ENCODE measurements around the gene ETDA. TPM values are rescaled to one million over a fixed set of nuclear protein-coding genes. Genes with fewer than 3 reads are reported as not detected.
A peak's percentile ranks its signal among the peaks of the same experiment; 100 is the strongest.
"Not testable (repeated sequence)": the region's sequence is repeated elsewhere in the genome, so short reads cannot be mapped to it uniquely, and the experiment has no call there.

Gene ETDA
- not detected for total RNA-seq

DNA sequence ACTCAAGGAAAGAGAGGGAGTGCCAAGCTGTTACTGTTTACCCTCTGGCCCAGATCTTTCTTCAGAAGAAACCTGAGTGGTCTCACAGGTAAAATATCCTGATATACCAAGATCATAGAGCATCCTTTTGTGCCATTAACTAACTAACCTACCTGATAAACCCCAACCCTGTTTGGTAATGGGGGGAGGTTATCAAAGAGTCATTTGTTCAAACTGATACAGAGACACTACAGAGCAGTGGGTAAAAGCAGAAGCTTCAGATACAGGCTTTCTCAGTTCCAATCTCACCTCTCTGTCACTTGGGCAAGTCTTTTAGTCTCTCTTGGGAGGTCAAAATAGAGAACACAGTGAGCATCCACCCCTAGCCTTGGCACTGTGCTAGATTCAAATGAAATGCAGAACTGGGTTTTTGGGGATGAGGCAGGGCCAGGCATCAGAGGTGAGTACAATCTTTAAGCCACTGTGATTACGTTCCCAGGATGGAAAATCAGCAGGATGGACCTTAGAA lies at the start of gene ETDA:
Gene ETDA, plus strand, starts transcription at position 51 of the 508 bp plus-strand sequence. CDS start 1,216 bp downstream, outside the sequence.
- H3K4me3 Mint-ChIP-seq; H3K4me1 Mint-ChIP-seq; H3K27ac Mint-ChIP-seq; H3K36me3 Mint-ChIP-seq; CTCF ChIA-PET; H3K27me3 Mint-ChIP-seq; ATAC-seq; H3K9me3 Mint-ChIP-seq (ENCODE audit: low read depth); DNase-seq: not testable (repeated sequence)

GRCh38 chrX:135206427-135206826 lies 45.4 kb upstream of the ETDA start:
- ATAC-seq; CTCF ChIA-PET; H3K27ac Mint-ChIP-seq; H3K9me3 Mint-ChIP-seq (ENCODE audit: low read depth); H3K4me3 Mint-ChIP-seq; H3K4me1 Mint-ChIP-seq; H3K36me3 Mint-ChIP-seq: not testable (repeated sequence)
- peak; percentile 52 for DNase-seq
- peaks cover 42% of the 10 kb centered on the region for H3K27me3 Mint-ChIP-seq

DNA sequence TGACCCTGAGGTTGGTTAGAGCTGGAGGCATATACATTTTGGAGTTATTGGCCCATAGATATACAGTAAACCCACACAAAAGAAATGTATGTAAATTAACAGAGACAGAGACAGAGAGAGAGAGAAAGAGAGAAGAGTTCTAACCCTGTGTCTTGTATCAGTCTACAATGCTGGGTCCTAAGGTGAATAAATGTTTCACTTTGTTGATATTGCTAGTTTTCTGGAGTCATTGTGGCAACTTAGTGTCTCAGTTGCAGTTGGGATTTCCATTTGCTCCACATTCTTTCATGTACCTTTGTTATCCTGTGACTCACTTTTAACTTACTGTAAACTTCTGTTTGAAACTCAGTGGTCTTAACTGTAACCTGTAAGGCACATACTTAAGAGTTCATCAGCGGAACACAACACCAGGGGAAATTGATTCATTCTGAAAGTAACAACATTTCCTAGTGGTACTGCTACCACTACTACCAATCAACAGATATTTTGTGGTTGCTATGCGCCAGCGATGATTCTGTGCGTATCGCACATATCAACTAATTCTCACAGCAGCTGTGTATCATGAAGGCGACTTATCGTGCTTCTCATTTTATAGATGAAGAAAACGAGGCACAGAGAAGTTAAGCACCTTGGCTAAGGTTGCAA lies 38.5 kb upstream of the ETDA start:
- H3K4me3 Mint-ChIP-seq = peak overlapping the region; percentile 45
- H3K27ac Mint-ChIP-seq = peak overlapping the region; percentile 82
- H3K9me3 Mint-ChIP-seq (ENCODE audit: low read depth) = peaks cover 4% of the 10 kb centered on the region
- CTCF ChIA-PET = no interaction called here
- peak; percentile 84 for DNase-seq
- H3K4me1 Mint-ChIP-seq = peaks cover 22% of the 10 kb centered on the region
- peaks cover 7% of the 10 kb centered on the region for H3K27me3 Mint-ChIP-seq
- ATAC-seq = peak; percentile 96
- H3K36me3 Mint-ChIP-seq = peaks cover 8% of the 10 kb centered on the region

DNA sequence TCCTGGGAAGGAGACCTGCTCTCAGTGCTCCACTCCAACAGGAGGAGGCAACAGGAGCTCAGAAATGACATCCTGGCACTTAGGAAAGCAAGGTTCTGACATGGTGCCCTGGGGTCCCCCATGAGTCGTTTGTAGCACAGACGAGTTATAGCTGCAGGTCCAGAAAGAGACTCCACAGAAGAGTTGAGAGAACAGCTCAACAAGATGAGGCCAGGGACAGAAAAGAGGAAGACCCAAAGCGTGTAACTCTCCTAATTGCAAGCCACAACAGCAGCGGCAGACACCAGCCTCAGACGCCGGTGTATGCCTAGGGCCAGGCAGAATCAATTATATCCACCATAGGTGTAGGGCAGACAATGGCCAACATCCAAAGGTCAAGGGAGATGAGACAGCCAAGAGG lies 5.9 kb upstream of the ETDA start:
- CTCF ChIA-PET; H3K9me3 Mint-ChIP-seq (ENCODE audit: low read depth); ATAC-seq; H3K27me3 Mint-ChIP-seq; H3K27ac Mint-ChIP-seq; H3K36me3 Mint-ChIP-seq; DNase-seq; H3K4me3 Mint-ChIP-seq; H3K4me1 Mint-ChIP-seq: not testable (repeated sequence)

DNA sequence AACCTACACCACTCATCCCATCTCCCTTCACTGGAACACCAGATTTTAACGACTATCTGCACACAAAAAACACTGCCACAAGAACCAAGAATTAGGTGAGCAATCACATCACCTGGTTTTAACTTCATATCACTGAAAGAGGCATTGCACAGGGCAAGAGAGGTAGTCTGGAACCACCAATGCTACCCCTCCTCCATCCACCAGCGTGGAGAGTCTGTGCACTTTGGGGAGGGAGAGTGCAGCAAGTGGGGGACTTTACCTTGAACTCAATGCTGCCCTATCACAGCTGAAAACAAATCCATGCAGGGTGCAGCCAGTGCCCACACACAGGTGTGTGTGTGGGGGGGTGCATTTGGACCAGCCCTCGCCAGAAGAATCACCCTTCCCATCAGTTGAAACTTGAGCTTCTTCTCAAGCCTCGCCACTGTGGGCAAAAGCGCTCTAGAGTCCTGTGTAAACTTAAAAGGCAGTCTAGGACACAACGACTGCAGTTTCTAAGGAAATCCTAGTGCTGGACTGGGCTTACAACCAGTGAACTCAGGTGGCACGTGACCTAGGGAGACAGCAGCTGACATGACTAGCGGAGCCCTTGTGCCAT lies 4.3 kb downstream of the ETDA start:
- DNase-seq; H3K27ac Mint-ChIP-seq; H3K4me3 Mint-ChIP-seq; CTCF ChIA-PET; ATAC-seq; H3K36me3 Mint-ChIP-seq; H3K27me3 Mint-ChIP-seq; H3K4me1 Mint-ChIP-seq; H3K9me3 Mint-ChIP-seq (ENCODE audit: low read depth): not testable (repeated sequence)

DNA sequence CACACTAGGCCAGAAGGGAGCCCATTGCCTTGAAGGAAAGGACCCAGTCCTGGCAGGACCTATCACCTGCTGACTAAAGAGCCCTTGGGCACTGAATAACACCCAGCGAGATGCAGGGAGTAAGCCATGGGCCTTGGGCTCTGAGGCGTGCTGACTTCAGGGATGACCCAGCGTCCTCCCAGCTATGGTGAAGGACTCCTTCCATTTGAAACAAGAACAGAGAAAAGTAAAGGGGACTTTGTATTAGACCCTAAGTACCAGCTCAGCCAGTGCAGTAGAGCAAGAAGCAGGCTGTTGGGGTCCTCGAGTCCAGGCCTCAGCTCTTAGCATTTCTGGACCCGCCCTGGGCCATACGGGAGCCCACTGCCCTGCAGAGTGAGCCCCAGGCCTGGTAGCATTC lies 5.1 kb downstream of the ETDA start:
- Mint-ChIP-seq H3K4me3 (no peak overlapping the region), H3K27ac (no peak overlapping the region), H3K4me1 (peaks cover 10% of the 10 kb centered on the region), H3K9me3 (ENCODE audit: low read depth) (no peaks in the 10 kb centered on the region), H3K36me3 (peaks cover 2% of the 10 kb centered on the region), H3K27me3 (peaks cover 2% of the 10 kb centered on the region)
- ATAC-seq = no peak
- CTCF ChIA-PET = no interaction called here
- no peak for DNase-seq

- Mint-ChIP-seq H3K9me3 (ENCODE audit: low read depth) (peaks cover 2% of the 10 kb centered on the region), H3K36me3 (peaks cover 3% of the 10 kb centered on the region), H3K27ac (no peak overlapping the region), H3K4me1 (peaks cover 10% of the 10 kb centered on the region), H3K27me3 (peaks cover 2% of the 10 kb centered on the region), H3K4me3 (no peak overlapping the region)
- DNase-seq (no peak), ATAC-seq (no peak)
- CTCF ChIA-PET = no interaction called here
These were observed 5.6 kb downstream of the ETDA start for GRCh38 chrX:135257469-135257868.

DNA sequence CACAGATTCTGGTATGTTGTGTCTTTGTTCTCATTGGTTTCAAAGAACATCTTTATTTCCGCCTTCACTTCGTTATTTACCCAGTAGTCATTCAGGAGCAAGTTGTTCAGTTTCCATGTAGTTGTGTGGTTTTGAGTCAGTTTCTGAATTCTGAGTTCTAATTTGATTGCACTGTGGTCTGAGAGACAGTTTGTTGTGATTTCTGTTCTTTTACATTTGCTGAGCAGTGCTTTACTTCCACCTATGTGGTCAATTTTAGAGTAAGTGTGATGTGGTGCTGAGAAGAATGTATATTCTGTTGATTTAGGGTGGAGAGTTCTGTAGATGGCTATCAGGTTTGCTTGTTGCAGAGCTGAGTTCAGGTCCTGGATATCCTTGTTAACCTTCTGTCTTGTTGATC lies 9.1 kb downstream of the ETDA start:
- DNase-seq; ATAC-seq; CTCF ChIA-PET; H3K27me3 Mint-ChIP-seq; H3K4me3 Mint-ChIP-seq; H3K4me1 Mint-ChIP-seq; H3K9me3 Mint-ChIP-seq (ENCODE audit: low read depth); H3K36me3 Mint-ChIP-seq: not testable (repeated sequence)
- H3K27ac Mint-ChIP-seq = peak overlapping the region; percentile 62

DNA sequence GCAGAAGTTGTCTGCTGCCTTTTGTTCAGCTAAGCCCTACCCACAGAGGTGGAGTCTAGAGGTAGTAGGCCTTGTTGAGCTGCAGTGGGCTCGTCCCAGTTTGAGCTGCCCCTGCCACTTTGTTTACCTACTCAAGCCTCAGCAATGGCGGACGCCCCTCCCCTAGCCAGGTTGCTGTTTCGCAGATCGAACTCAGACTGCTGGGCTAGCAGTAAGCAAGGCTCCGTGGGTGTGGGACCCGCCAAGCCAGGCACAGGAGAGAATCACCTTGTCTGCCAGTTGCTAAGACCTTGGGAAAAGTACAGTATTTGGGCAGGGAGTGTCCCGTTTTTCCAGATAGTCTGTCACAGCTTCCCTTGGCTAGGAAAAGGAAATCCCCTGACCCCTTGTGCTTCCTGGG lies 11.5 kb downstream of the ETDA start:
- ATAC-seq = not testable (repeated sequence)

GRCh38 chrX:135264206-135264605 lies 12.3 kb downstream of the ETDA start:
- no peak overlapping the region for H3K27ac Mint-ChIP-seq
- peaks cover 10% of the 10 kb centered on the region for H3K4me1 Mint-ChIP-seq
- H3K27me3 Mint-ChIP-seq = peaks cover 21% of the 10 kb centered on the region
- CTCF ChIA-PET = no interaction called here
- H3K4me3 Mint-ChIP-seq = no peak overlapping the region
- H3K36me3 Mint-ChIP-seq = peaks cover 9% of the 10 kb centered on the region
- peaks cover 5% of the 10 kb centered on the region for H3K9me3 Mint-ChIP-seq (ENCODE audit: low read depth)
- ATAC-seq (no peak), DNase-seq (no peak)

More for the DNA sequence above, 11.5 kb downstream of the ETDA start:
- H3K27ac Mint-ChIP-seq; H3K9me3 Mint-ChIP-seq (ENCODE audit: low read depth); H3K4me3 Mint-ChIP-seq; DNase-seq; H3K36me3 Mint-ChIP-seq; CTCF ChIA-PET; H3K4me1 Mint-ChIP-seq: not testable (repeated sequence)
- H3K27me3 Mint-ChIP-seq = peaks cover 18% of the 10 kb centered on the region

- Mint-ChIP-seq H3K27me3 (peaks cover 3% of the 10 kb centered on the region), H3K4me3 (no peak overlapping the region), H3K9me3 (ENCODE audit: low read depth) (peaks cover 2% of the 10 kb centered on the region), H3K36me3 (no peaks in the 10 kb centered on the region), H3K4me1 (no peaks in the 10 kb centered on the region), H3K27ac (no peak overlapping the region)
- CTCF ChIA-PET = no interaction called here
- DNase-seq (no peak), ATAC-seq (no peak)
These were observed 21.3 kb downstream of the ETDA start for GRCh38 chrX:135273162-135273561.

DNA sequence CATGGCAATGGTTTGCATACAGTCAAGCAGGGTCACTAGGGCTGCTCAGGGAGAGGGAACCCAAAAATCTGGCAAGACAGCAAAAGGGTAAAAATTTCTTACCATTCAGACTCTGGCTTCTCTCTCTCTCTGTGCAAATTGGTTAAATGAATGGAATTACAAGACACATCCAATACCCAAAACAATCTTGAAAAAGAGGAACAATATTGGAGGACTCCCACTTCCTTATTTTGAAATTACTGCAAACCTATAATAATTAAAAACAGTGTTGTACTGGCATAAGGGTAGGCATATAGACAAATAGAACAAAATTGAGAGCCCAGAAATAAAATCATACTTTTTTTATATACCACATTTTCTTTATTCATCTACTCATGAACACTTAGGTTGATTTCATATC lies 24.1 kb downstream of the ETDA start:
- peaks cover 6% of the 10 kb centered on the region for H3K9me3 Mint-ChIP-seq (ENCODE audit: low read depth)
- ATAC-seq (no peak), DNase-seq (no peak)
- H3K27me3 Mint-ChIP-seq = no peaks in the 10 kb centered on the region
- no peak overlapping the region for H3K4me3 Mint-ChIP-seq
- CTCF ChIA-PET = no interaction called here
- no peak overlapping the region for H3K27ac Mint-ChIP-seq
- H3K36me3 Mint-ChIP-seq = peaks cover 6% of the 10 kb centered on the region
- no peaks in the 10 kb centered on the region for H3K4me1 Mint-ChIP-seq

DNA sequence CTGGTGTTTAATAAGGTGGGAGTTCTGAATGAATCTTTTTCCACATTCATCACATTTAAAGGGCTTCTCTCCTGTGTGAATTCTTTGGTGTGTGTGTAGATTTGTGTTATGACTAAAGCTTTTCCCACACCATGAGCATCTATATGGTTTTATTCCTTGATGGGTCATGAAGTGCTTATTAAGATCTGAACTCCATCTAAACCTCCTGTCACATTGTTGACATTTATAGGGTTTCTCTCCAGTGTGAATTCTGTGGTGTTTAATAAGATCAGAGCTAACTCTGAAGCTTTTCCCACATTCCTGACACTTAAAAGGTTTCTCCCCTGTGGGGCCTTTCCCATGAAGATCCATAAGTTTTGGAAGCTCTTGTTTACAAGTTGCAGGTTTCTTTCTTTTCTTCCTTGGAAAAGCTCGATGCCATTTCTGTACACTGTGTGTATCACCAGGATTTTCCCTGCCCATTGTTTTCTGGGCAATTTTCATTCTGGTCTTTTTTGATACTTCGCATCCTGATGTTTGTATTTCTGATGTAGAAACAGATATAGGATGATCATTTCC lies 35.5 kb downstream of the ETDA start:
- DNase-seq (no peak), ATAC-seq (no peak)
- Mint-ChIP-seq H3K27ac (no peak overlapping the region), H3K27me3 (no peaks in the 10 kb centered on the region), H3K4me3 (no peak overlapping the region), H3K36me3 (peaks cover 36% of the 10 kb centered on the region), H3K9me3 (ENCODE audit: low read depth) (peaks cover 21% of the 10 kb centered on the region), H3K4me1 (no peaks in the 10 kb centered on the region)
- CTCF ChIA-PET = no interaction called here

Measured in activated CD8-positive, alpha-beta memory T cell treated with anti-CD3 and anti-CD28 coated beads, Interleukin-2, amount 10 ng/mL, durations not matched to agents 7 days and 5 days (primary cell).